Measurements from ENCODE around the gene SRR.

- TF ChIP-seq GATA3 (IDR thresholded peaks at IDR 0.05; ENCODE audit: low read depth, low read length) (no peak), GATA2 (IDR thresholded peaks at IDR 0.05; ENCODE audit: low read depth, low read length) (no peak)
Measured at GRCh38 chr17:2362016-2362415, 58.3 kb downstream of the SRR start.

All from SH-SY5Y (cell line).